SK-N-DZ (cell line): ENCODE measurements around the gene C14orf39. TPM values are rescaled to one million over a fixed set of nuclear protein-coding genes. Genes with fewer than 3 reads are reported as not detected.

Experiments used
- DNase-seq: peaks from one replicate; pipeline ENCODE4 v3.0.0-alpha.2; 2015; ENCODE audit warnings: low spot score
- polyA plus RNA-seq, 2 experiments: library from polyadenylated mRNA; depleted of rRNA; stranded (reverse); fragments of >200 nt; gene quantifications; 2 replicates each; pipeline ENCODE4 v1.2.3, GENCODE V29; 2014

C14orf39 gene
- polyA plus RNA-seq (2014; cell fraction: cytosol; rRNA removed): 0.29 and 1.1 TPM in 2 replicates
- polyA plus RNA-seq (2014; cell fraction: nucleus; rRNA removed): 0.99 and 1.9 TPM in 2 replicates

DNA sequence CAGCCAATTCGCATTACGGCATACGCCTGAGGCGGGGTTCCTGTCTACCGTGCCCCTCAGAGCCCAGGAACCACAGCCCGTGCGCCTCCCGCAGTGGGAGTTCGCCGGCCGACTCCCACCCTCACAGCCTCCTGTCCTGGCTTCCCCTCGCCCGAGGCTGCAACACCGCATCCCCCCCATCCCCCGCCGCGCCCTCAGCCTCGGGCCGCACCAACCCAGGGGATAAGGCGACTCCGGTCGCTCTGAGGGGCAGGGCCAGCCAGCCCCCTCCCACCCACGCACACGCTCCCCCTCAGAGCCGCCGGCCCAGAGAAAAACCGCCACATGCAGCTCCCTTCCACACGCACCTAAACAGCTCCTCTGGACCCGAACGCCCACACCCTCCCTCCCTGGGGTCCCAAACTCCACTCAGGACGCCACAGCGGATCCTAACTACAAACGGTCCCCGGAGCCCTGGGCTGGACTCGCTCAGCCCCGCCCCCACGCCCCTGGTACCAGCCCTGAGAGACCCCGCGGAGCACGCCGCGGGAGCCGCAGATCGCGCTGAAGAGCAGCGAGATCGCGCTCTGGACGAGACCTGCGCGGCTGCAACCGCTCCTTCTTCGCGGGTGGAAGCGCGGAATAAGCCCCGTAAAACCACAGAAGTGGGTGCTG, at the start of gene C14orf39:
Gene C14orf39 (minus strand): TSS at position 466 of the 654 bp plus-strand sequence. CDS start 985 bp downstream, outside the sequence.
- DNase-seq: peak; percentile 54

GRCh38 chr14:60532442-60532841, 46.6 kb upstream of the C14orf39 start:
- DNase-seq: no peak

- no peak for DNase-seq
Measured at GRCh38 chr14:60515511-60516289, 29.8 kb upstream of the C14orf39 start.

DNA sequence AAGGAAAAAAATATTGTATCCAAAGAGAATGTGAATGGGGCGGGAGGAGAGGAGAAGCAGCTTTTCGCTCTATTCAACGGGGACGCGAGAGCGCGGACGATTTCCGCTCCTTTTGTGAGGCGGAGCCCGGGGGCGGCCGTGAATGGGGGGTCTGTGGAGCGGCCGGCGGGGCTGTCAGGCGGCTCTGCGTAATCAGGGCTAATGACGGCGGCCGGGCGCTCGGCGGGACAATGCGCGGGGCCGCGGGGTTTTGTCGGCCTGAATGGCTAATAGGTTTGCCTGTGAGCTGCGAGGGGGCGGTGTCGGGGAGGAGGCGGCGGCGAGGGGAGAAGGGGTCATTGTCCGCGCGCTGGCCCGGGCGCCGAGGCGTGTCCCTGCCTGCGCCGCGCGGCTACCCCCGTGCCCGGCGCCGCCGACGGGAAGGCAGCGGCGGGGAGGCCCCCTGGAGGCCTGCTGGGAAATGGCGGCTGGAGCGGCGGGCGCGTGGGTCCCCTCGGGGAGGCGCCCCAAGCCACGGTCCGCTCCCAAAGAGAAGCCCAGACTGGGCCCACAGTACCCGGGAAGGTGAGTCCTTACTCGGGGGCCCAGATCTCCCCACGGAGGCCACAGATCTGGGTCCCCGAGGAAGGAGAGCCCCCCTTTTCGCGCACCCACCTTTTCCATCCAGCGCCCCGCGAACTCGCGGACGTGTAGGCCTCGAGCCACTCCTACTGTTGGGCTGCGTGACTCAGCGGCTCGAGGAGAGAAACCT, 29.1 kb upstream of the C14orf39 start:
- peak; percentile 20 for DNase-seq

- no peak for DNase-seq
Measured at GRCh38 chr14:60514378-60514740, 28.5 kb upstream of the C14orf39 start.

DNA sequence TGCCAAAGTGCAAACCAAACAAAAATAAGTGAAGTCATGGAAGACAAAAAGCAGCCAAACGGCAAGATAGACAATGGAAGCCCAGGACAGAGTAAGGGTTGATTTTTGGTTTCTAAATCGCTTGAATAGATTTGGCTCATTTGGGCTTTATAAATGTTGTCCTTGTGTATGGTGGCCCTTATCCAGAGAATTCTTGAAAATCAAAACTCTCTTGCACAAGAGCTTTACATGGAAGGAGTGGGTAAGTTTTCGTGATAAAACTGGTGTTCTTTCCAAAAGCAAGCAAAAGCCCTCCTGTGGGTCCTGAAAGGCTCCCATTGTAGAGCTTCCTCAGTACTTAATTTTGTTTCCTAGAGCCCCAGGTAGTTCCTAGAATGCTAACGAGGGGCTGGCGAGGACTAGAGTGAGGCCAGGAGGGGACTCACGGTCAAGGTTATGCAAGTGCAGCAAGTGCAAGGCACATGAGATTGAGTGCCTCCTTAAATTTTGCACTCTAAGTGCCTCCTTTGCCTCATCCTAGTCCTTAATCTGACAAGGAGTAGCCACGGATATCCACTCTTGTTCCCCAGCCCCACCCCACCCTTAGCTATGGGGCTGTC, 27.2 kb upstream of the C14orf39 start:
- no peak for DNase-seq

- DNase-seq: no peak
Measured at GRCh38 chr14:60512126-60512525, 26.3 kb upstream of the C14orf39 start.

DNA sequence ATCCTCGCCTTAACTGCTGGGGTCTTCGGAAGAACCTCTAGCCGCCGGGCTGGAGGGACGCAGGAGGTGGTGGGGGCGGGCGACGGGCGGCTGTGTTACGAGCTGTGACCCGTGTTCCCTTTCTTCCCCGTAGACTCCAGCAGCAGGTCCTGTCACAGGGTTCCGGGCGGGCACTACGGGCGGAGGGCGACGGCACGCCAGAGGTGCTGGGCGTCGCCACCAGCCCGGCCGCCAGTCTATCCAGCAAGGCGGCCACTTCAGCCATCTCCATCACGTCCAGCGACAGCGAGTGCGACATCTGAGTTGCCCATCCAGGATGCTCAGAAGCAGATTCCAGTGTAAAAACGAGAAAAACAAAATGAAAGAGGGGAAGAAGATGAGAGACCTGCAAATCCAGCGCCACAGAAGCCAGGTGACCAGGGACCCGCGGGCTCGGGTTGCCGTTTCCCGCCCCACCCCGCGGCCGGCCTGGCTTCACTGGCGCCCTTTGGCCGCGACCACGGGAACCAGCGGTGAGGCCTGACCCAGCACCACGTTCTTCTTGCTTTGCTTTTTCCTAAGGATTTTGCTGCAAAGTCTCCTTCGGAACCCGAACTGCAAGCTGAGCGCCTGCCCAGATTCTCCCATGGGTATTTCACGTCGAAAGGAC, 25.2 kb upstream of the C14orf39 start:
- no peak for DNase-seq

DNA sequence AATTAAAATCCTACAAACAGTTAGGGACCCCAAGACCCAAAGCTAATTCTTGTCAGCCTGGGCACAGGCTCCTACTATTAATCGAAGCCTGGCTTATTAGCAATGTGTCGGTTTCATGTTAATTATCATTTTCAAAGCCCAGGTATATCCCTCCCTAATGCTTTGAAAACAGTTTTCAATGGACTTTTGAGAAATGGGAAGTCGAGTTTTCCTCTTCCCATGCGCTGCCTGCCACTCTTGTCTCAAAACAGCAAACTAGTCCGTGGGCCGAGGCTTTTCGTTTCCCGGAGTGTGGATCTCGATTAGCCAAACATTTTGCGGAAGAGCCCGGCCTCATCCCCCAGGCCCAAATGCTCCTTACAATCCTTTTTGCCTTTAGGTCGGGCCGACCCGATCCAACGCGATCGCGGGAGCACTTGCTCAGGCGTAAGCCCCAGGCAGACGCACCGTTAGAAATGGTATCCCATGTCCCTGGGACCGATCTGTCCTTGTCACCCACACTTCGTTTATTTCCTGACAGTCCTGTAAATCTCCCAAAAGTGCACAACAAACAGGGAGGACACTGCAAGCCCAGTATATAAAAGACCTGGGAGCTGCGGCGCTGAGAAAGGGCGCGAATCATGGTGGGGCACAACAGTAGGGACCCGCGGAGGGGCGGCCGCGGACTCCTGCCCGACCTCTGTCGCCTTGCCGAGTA, 24.5 kb upstream of the C14orf39 start:
- no peak for DNase-seq

- no peak for DNase-seq
Measured at GRCh38 chr14:60509438-60510253, 23.8 kb upstream of the C14orf39 start.

DNA sequence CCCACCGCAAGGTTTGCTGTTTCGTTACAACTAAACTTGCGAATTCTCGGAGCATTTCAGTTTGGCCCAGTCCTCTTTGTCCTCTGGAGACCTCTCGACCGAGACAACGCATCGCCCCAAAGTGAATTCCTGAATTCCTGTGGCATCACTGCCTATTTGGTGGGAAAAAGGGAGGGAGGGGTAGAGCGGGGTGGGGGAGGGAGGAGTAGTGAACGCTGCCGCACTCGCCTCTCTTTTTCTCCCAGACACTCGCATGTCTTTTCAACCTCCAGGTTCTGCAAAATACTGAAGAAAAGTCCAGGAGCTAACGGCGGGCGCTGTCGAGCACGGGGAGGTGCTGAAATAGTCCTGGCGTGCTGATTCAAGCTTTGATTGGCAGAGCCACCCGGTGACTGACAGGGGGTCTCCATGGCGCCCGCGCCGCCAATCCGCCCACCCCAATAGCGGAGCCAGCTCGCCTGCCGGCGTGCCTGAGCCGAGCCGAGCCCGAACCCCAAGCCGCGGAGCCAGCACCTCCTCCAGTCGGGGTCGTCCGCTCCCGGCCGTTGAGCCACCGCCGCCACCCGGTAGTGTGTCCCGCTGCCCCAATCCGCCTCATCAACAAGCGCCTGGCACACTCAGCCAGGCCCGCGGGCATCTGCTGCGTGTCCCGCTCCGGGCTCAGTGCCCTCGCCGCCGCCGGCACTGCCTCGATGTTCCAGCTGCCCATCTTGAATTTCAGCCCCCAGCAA, 23.0 kb upstream of the C14orf39 start, which contains the start of gene SIX6:
Gene SIX6 (plus strand): TSS at position 440 of the 731 bp plus-strand sequence. CDS start 253 bp downstream, at position 693.
- no peak for DNase-seq

DNA sequence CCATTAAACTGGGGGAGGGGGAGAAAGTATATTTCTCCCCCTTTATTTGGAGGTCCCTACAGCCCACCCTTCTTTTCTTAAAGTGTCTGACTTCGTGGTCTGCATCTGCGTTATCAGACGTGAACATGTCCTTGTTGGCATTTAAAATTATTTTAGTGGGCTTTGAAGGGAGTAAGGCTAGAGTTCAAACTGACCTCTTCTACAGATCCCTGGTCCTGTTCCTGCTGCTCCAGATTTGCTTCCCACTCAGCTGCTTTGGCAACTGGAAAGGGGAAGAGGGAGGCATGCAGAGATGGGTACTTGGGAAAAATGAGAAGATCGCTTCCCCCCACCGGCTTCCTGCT, 22.5 kb upstream of the C14orf39 start:
- no peak for DNase-seq

- DNase-seq: no peak
Measured at GRCh38 chr14:60506985-60507829, 21.3 kb upstream of the C14orf39 start.

DNA sequence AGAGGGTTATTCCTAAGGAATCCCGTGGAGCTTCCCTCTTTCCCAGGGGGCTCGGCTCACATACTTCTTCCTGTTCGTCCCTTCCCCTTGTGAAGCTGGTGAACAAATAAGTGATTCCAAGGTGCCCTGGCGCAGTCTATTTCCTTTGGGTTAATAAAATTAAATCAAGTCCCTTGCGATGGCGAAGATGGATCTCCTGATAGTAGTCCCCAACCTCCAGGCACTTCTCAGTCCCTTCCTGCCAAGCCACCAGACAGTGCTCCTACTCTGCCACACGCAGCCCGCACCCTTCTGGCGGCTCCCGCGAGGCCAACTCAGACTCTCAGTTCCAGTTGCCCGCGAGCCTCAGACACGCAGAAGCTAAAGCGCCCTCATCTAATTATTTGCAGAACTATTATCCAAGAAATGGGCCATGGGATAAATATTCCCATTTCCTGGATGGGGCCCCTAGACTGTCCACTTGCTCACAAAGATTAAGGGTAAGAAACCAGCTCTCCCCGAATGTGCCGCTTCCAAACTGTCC, 20.7 kb upstream of the C14orf39 start:
- no peak for DNase-seq

- DNase-seq: no peak
Measured at GRCh38 chr14:60506010-60506409, 20.1 kb upstream of the C14orf39 start.

GRCh38 chr14:60505448-60505847, 19.6 kb upstream of the C14orf39 start:
- no peak for DNase-seq

DNA sequence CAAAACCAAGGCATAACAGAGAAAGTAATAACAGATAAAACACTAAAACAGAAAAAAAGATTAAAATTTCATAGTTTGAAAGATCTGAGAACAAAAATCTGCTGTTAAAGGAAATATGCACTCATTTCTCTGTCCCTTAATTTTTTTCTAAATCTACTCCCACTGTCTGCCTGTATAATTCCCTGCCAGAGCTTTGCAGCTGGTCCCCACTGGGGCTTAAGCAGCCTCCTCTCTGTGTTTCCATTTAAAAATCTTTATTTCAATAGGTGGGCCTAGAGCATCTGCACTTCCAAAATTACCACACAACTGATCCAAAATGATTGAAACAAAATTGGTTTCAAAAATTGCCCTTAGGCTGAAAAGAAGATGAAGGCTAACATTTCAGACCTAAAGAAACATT, 16.7 kb upstream of the C14orf39 start:
- no peak for DNase-seq

- no peak for DNase-seq
Measured at GRCh38 chr14:60495946-60496345, 10.1 kb upstream of the C14orf39 start.
